ENCODE measurements around the gene RAB28.

The RAB28 gene

DNA sequence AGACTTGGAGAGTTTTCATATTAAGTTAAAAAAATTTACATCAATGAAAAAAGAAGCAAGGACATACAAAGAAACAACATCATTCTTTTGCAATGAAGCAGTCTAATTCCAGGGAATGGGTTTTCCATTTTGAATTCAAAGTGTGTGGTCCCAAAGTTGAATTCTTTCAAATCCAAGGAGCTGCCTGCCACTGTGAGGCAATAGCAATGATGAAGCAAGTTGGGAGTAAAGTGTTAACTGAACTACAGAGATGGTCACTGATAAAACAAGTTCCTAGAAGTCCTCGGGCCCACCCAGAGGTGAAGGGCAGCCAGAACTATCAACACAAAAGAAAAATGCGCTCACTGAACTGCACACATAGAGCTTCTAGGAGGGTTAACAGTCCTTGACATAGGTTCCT lies 115.9 kb downstream of the RAB28 start:
- DNase-seq, result no peak

DNA sequence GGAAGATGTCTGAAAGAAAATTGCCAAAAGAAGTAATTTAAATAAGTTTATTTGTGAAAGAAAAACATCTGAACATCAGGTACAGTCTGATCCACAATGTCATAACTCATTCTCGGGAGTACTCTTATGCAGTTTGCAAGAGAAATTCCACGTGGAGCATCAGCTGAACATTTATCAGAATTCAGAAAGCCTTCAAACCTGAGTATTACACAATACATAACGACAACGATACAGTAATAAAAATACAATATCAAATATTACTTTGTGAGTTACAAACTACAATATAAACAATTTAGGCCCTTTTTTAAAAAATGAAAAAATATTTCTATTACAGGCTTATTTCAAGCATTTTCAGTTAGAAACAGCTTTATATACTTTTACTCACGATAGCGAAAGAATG lies 116.4 kb downstream of the RAB28 start:
- DNase-seq, result no peak

- DNase-seq, result no peak
Measured at GRCh38 chr4:13367244-13367643, 116.9 kb downstream of the RAB28 start.

- no peak for DNase-seq
Measured at GRCh38 chr4:13365195-13365594, 118.9 kb downstream of the RAB28 start.

DNA sequence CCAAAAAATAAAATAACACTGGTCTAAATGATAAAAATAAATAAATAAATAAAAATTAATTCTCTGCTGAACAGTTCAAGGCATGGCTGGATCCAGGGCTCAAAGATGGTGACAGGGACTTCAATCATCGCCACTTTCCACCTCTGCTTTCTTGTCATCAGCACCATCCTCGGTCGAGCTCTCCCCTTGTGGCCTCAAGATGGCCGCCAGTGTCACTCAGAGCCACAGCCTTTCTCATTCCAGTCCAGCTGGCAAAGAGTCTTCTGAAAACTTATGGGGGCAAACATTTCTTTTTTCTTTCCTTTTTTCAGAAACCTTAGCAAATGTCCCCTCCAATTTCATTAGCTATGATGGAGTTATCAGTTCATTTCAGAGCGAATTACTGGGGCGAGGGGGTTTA lies 119.5 kb downstream of the RAB28 start:
- no peak for DNase-seq

- DNase-seq, result no peak
Measured at GRCh38 chr4:13364172-13364571, 120.0 kb downstream of the RAB28 start.

DNA sequence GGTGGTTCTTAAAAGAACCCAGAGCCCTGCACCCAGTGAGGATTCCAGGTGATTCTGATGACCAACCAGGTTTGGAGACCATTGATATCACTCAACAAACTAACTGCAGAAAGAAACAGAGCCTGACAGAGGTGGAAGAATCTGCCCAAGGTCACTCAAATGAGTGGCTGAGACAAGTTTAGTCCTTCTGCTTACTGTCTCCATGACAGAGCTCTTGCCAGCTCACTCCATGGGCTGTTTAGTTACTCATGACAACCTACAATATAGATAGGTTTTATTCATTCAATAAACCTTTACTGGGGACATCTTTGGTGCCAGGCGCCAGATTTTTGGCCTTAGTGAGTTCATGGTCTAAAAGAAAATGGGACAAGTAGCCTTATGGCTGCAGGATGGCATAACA lies 124.3 kb downstream of the RAB28 start:
- DNase-seq, result no peak

GRCh38 chr4:13355111-13355880 lies 128.8 kb downstream of the RAB28 start:
- no peak for DNase-seq

- no peak for DNase-seq
Measured at GRCh38 chr4:13349096-13349495, 135.0 kb downstream of the RAB28 start.

GRCh38 chr4:13348216-13348615 lies 135.9 kb downstream of the RAB28 start:
- no peak for DNase-seq

GRCh38 chr4:13347517-13348125 lies 136.5 kb downstream of the RAB28 start:
- DNase-seq, result no peak

DNA sequence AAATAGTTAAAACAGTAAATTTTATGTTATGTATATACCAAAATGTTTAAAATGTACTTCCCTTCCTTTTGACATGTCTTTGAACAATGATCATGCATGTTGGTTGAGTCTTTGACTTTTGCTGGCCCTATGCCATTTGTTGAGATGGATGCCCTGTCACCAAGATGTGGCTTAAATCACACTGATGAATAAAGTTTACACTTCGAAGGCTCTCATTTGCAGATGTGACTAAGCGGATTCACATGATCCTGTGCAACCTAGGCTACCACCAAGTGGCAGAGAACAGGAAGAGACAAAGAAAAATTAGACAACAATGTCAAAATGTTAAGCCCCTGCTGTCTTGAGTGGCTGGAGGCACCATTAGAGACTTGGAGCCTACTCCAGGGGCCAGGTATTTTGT lies 139.9 kb downstream of the RAB28 start:
- DNase-seq, result no peak

DNA sequence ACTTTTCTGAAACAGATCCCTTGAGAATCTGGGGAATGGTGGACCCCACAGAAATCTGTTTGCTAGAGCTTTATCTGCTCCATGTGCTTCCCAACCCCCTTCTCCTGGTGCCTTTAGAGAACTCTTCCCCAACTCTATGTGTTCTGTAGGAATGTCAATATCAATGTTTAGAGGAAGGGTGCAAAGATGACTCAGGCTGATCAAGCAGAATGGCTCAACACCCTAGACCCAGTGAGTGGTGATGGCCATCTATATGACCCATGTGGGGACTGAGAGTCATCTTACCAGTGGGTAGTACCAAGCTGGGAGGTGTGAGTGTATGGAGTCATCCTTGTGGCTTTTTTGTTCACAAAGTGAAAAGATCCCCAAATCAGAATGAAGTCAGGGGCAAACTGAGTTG lies 143.5 kb downstream of the RAB28 start:
- no peak for DNase-seq

DNA sequence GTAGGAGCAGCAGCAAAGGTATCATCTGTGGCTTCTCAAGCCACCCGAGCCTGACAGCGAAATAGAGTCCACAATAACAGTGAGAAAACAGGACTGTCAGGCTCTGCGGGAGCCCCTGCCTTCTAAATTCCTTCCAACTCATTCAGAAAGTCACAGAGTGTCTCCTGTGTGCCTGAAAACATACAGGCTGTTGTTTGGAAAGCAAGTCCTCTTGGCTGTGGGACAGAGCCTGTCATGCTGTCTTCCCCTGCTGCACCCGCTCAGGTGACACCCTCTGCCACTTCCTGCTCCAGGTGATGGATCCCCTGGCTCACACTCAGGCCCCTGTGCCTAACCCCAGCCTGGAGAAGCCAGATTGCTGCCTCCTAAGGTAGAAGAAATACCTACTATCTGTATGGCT lies 152.3 kb downstream of the RAB28 start:
- no peak for DNase-seq

GRCh38 chr4:13329963-13330362 lies 154.2 kb downstream of the RAB28 start:
- peak; percentile 38 for DNase-seq

- no peak for DNase-seq
Measured at GRCh38 chr4:13329340-13329850, 154.7 kb downstream of the RAB28 start.

DNA sequence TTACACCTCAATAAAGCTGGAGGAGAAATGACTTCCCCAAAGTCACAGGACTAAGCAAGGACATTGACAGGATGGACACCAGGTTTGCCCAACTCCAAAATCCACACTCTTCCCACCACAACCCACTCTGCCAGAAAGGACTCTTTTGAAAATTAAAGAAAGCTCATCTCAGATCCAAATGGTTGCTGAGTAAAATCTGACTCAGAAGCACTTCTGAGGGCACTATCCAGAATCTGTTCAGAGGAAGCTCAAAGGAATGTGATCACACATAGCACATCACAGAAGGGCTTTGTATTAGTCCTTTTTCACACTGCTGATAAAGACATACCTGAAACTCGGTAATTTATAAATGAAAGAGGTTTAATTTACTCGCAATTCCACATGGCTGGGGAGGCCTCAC lies 155.5 kb downstream of the RAB28 start:
- DNase-seq, result no peak

- DNase-seq, result no peak
Measured at GRCh38 chr4:13327991-13328390, 156.1 kb downstream of the RAB28 start.

DNA sequence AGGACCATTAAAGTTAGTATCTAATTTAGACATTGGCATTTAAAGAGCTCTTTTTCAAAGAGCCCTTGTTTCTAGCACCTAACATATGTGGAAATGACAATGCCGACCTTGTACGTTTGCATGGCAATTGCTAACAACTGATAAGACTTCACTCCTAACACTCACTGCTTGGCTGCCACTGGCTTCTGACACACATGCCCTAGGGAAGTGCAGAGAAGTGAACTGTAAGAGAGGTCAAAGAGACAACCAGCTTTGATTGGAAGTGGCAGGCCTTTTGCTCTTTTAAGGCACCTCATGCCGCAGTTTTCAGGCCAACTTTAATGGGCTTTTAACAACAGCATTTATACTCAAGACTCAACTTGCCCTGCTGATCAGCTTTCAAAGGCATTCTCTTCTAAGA lies 158.4 kb downstream of the RAB28 start:
- no peak for DNase-seq

DNA sequence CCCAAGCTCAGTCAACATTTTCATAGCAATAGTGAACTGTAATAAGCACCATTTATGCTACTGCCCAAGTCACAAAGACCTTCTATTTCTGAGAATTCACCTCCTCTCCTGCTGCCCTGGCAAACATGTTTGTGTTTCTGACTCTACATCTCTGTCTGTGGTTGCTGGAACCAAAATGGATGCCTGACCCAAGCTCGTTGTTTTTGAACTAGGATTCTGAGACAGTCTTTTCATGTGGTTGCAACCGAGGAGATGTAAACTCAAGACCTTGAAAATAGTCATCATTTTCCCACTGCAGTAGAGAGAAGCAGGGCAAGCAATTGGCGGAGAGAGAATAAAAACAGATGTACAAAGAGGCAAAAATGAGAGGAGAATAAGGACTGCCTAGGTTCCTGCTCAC lies 160.2 kb downstream of the RAB28 start:
- no peak for DNase-seq

- no peak for DNase-seq
Measured at GRCh38 chr4:13322681-13323101, 161.4 kb downstream of the RAB28 start.
